Renal pelvis (tissue), 4 donors: ENCODE results near the gene KRTAP10-4. TPM values are rescaled to one million over a fixed set of nuclear protein-coding genes. Genes with fewer than 3 reads are reported as not detected.
A peak's percentile ranks its signal among the peaks of the same experiment; 100 is the strongest.
"Not testable (repeated sequence)": the region's sequence is repeated elsewhere in the genome, so short reads cannot be mapped to it uniquely, and the experiment has no call there.

Experiments
- DNase-seq: peaks from one replicate; pipeline ENCODE4 v3.0.0-alpha.2; 2013
- polyA plus RNA-seq, 3 donors: library from polyadenylated mRNA; unstranded; fragments of 120-200 nt; gene quantifications; one replicate each; pipeline ENCODE4 v1.2.1, GENCODE V29; 2013; ENCODE audit not compliant: insufficient read length in 3 of 3

The KRTAP10-4 gene
- polyA plus RNA-seq, 3 donors: not detected

DNA sequence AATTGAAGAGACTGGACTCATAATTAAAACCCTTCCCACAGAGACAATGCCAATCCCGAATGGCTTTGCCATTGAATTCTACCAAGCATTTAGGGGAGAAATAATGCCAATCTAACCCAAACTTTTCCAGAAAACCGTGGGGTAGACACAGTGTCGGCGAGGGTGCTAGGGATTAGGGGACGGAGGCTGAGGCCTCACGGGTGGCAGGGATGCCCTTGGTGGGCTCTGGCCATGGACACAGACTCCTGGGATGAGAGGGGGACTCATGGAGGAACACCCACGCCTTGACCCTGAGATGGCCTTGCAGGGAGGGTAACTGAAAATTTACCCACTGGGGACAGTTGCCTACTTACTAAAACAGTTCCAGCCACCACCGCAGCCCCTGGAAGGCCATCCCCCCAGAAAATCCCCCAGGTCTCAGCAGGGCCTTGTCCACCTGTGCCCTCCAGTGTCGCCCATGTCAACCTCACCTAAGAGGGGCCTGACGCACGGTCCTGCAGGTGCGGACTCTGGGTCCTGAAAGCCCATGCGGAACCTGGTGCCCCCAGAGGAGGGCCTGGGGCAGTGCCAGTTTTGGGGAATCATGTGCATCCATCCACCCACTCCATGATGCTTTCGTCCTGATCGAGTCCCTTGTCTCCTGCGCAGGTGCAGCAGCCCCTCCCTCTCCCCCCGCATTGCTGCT is 5.0 kb downstream of the KRTAP10-4 start:
- no peak for DNase-seq

DNA sequence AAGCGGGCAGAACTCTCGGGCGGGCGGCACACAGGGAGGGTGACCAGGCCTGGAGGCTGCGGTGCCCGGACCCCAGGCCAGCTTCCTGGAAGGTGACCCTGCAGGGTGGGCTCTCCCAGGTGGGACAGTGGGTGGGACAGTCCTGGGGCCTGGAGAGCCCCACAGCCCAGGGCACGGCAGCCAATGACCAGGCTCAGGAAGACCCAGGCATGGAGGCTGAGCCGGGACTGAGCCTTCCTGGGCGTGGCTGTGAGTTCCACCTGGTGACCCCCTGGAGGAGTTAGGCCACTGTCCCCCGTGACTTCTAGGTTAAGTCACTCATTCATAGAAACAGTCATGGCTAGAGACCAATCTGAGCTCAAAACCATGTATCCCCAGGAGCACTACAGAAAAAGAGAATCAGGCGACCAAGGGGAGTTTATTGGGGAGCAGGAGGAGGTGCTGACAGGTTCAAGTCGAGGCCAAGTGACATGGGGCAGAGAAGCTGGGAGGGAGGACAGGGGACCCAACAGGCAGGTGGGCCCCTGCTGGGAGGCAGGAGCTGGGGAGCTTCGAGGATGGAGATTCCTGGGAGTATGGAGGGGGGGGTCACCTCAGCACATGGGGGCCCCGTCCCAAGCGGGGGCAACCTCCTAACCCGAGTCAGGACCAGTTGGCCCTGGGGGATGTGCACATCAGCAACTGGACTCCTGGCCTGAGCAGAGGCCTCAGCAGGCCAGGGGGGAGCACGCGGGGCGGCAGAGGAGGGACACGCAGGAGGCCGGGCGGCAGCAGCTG is 5.7 kb downstream of the KRTAP10-4 start:
- no peak for DNase-seq

DNA sequence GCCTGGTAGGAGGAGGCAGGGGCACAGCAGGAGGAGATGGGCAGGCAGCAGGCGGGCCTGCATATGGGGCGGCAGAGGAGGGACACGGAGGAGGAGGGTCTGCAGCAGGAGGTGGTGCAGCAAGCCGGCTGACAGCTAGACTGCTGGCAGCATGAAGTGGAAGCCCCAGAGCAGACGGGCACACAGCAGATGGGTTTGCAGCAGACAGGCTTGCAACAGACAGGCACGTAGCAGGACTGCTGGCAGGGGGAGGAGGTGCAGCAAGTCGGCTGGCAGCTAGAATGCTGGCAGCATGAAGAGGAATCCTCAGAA is 6.3 kb downstream of the KRTAP10-4 start:
- DNase-seq: no peak

DNA sequence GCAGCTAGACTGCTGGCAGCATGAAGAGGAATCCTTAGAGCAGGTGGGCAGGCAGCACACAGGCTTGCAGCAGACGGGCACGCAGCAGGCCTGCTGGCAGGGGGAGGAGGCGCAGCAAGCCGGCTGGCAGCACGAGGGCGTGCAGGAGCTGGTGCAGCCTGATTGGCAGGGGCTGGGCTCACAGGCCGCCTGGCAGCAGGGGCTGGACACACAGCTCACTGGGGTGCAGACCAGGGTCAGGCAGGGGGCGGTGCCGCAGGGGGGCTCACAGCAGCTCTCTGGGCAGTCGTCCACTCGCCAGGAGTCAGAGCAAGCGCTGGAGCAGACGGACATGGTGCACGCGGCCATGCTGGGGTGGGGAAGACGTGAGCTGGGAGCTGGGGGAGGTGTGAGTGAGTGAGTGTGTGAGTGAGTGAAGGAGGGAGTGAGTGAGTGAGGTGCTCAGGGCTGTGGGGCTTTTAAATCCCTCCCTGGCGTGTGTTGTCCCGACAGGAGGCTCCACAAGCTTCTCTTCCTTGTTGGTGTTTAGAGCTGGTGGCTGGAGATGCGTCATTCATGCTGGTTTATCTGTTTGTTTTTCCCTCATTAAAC is 6.8 kb downstream of the KRTAP10-4 start, which contains the start of gene KRTAP10-5:
KRTAP10-5 (minus strand) TSS at position 374 of the 591 bp plus-strand sequence; CDS start at position 348, 26 bp downstream.
- DNase-seq: not testable (repeated sequence)

DNA sequence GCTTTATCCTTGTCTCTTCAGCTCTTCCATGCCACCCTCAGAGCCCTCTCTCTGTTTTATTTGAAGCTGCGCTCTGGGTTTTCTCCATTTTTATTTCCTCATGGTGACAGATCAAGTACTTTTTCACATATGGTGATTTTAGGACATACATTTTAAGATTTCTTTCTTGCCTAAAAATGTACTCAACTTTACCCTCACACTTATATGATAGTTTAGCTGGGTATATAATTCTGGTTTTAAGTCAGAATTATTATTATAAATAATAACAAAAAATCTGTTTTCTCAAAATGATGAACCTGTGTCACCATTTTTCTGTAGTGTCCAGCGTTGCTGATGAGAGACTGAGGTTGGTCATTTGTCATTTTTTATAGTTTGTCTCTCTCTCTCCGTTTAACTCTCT is 7.6 kb downstream of the KRTAP10-4 start:
- no peak for DNase-seq

DNA sequence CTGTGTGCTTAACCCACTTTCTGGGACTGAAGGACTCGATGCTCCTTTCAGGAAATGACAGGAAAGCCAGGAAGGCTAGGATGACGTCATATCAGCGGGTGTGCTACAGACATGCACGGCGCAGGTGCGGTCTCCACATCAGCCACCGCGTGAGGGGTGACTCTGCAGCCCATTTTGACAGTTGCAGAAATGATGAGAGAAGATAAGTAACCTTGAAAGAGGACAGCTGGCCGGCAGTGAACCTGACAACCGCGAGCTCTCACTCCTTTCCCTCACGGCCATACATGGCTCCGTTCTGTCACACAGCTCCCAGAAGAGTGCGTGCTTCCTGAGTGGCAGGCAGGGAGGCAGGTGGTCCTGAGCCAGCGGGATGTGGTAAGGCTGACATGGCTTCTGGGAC is 8.5 kb downstream of the KRTAP10-4 start:
- DNase-seq: no peak

DNA sequence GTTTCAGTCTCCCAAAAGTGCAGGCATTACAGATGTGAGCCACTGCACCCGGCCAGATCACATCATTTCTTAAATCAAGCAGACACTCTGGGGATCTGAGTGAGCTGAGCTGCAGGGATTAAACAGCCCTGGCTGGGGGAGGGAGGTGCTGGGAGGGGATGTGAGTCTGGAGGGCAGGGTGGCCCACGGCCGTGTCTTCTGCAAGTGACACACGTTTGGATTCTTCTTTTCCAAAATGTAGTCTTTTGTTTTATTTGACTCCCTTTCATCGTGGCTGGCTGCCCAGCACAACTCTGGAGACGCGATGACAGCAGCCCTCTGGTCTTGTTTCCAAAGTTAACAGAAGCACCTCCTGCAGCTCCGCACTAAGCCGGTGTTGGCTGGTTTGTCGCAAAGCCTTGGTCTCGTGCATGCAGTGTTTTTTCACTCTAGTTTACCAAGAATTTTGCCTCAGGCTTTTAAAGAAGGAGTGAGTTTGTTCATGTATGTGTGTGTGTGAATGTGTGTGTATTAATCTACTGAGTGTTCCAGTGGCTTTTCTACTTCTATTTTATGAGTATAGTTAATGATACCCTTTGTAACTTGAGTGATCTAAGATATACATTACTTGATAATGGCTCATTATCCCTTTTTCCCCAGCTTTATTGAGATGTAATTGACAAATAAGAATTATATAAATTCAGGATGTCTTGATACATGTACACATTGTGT is 9.7 kb downstream of the KRTAP10-4 start:
- DNase-seq: peak; percentile 39

DNA sequence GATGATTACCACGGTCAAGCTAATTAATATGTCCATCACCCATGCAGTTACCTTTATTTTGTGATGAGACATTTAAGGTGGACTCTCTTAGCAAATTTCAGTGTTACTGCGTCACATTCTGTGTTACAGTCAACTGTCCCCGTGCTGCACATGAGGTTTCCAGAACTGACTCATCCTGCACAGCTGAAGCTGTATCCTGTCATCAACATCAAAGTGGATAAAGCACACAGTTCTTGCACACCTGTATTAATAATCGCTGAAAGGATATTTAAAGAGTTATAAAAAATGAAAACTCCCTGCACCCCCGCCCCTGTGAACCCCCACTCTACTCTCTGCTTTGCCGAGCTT is 10.2 kb downstream of the KRTAP10-4 start:
- no peak for DNase-seq

DNA sequence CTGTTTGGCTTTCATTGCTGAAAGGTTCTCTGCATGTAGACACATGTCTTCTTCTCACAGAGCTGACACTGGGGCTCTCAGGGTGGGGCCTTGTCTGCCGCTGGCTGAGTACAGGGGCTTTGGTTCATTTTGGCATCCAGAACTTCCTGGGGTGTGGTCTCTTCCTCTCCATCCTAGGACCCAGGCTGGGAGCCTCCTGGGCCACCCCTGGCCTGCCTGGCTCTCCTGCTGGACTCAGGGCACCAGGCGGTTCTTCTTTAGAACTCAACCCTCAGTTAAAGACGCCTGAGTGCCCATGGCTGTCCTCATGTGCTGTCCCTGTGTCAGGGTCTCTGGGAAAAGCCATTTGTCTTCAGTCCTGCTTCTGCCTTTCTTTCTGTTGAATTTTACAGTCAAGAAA is 12.4 kb downstream of the KRTAP10-4 start:
- no peak for DNase-seq

DNA sequence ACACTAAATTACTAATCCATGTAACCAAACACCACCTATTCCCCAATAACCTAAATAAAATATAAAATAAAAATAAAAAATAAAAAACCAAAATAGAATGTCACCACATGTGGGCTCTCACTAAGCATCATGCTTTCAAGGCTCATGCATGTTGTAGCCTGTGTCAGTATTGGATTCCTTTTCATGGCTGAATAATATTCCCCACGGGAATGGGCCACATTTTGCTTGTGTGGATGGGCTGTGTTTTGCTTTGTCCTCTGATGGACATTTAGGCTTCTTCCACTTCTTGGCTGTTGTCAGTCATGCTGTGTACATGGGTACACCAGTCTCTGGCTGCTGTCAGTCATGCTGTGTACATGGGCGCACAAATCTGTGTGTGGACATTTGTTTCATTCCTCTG is 15.6 kb downstream of the KRTAP10-4 start:
- no peak for DNase-seq

DNA sequence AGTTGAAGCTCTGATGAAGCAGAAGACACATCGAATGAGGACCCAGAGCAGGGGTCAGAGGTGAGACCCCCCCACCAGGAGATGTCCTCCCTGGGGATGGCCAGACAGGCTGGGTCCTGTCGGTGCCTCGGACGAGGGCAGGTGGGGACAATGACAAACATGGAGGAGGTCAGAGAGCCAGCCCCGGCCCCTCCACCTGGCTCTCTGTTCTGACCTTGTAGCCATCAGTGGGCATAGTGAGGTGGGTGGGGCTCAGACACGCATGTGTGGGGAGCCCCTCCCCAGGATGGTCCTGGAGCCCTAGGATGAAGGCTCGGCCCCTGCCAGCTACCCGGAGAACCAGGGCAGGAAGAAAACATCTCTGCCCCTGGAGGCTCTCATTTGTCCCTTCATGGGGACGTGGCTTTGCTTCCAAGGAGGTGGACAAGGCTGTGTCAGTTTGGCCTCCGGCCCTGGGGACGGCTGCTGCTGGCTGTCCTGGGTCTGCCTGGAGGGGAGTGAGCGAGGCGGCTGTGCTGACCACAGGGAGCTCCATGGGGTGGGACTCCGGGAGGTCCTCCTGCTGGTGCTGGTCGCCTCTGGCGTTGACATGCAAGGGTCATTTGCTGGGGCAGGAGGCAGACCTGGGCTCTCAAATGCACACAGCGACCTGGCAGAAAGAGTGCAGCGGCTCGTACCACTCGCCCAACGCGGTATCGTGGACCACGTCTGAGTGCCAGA is 16.2 kb downstream of the KRTAP10-4 start:
- no peak for DNase-seq

DNA sequence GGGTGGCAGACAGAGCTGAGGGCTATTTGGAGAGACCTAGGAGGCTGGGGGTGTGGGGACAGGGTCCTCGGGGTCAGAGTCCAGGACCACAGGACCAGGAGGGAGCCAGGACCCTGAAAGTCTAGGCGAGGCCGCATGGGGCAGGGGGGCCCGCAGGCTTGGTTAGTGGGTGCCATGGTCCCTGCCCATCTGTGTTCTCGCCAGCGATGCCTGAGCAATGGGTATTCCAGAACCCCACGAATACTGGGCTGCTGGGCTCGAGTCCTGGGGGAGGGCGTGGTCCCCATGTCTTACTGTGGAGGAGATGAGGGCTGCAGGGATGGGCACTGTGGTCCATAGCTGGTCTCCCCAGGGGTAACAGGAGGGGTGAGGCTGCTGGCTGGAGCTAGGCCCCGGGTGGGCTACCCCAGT is 16.8 kb downstream of the KRTAP10-4 start:
- no peak for DNase-seq

DNA sequence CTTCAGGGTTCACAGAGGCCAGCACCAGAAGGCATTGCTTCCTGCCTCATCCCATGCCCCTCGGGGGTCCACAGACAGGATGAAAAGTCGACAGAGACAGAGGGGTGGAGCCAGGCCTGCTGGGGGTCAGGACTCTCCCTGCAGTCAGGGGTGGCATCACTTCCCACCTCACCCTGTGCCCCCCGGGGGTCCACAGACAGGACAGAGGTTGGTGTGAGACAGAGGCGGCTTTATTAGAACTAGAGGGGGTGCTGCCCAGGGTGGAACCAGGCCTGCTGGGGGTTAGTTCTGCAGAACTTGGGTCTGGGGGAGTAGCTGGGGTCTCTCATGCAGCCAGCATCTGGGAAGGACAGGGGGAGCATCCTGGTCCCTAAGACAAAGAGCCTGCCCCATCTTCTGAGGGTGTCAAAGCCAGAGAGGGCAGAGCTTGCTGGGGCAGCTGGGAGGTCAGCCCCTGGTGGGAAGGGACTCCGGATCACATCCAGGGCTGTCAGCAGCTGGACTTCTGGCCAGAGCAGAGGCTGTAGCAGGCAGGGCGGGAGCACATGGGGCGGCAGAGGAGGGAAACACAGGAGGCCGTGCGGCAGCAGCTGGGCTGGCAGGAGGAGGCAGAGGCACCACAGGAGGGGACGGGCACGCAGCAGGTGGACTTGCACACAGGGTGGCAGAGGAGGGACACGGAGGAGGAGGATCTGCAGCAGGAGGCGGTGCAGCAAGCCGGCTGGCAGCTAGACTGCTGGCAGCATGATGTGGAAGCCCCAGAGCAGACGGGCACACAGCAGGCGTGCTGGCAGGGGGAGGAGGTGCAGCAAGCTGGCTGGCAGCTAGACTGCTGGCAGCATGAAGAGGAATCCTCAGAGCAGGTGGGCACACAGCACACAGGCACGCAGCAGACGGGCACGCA is 17.6 kb downstream of the KRTAP10-4 start:
- not testable (repeated sequence) for DNase-seq

DNA sequence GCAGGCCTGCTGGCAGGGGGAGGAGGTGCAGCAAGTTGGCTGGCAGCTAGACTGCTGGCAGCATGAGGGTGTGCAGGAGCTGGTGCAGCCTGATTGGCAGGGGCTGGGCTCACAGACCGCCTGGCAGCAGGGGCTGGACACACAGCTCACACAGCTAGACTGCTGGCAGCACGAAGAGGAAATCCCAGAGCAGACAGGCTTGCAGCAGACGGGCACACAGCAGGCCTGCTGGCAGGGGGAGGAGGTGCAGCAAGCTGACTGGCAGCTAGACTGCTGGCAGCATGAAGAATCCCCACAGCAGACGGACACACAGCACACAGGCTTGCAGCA is 18.2 kb downstream of the KRTAP10-4 start:
- DNase-seq: not testable (repeated sequence)

DNA sequence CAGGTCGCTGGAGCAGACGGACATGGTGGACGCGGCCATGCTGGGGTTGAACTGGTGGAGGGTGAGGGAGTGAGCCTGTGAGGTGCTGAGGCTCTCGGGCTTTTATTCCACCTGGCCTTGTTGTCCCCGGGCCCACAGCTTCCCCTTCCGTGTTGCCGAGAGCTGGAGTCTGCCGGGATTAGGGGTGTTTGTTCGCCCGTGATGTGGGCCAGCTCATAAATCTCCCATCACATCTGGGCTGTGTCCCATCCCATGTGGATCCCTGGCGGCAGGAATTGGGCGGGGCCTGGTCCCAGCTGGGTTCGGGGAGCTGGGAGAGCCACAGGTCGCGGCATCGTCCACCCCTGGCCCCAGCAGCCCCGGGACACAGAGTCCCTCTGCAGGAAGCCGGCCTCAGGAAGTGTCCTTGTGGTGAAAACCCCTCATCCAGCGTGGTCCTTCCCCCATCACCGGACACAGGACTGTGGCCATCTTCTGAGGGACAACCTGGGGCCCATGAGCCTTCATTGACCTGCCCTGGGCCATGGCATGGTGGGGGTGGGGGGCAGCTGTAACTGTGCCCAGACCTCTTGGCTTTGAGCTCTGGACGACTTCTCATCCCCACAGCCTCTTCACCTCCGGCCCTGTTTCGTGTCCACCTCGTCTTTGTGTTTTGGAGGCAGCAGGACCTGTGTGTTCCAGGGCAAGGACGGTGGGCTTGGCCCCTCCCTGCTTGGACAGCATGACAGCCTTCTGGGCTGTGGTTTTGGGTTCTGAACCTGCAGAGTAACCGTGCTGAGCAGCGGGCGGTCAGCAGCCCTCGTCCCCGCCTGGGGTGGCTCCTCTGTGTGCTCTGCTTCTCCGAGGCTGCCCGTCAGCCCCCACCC is 19.1 kb downstream of the KRTAP10-4 start, which contains the start of gene KRTAP10-6:
KRTAP10-6 (minus strand) TSS at position 60 of the 866 bp plus-strand sequence; CDS start at position 39, 21 bp downstream.
- no peak for DNase-seq

DNA sequence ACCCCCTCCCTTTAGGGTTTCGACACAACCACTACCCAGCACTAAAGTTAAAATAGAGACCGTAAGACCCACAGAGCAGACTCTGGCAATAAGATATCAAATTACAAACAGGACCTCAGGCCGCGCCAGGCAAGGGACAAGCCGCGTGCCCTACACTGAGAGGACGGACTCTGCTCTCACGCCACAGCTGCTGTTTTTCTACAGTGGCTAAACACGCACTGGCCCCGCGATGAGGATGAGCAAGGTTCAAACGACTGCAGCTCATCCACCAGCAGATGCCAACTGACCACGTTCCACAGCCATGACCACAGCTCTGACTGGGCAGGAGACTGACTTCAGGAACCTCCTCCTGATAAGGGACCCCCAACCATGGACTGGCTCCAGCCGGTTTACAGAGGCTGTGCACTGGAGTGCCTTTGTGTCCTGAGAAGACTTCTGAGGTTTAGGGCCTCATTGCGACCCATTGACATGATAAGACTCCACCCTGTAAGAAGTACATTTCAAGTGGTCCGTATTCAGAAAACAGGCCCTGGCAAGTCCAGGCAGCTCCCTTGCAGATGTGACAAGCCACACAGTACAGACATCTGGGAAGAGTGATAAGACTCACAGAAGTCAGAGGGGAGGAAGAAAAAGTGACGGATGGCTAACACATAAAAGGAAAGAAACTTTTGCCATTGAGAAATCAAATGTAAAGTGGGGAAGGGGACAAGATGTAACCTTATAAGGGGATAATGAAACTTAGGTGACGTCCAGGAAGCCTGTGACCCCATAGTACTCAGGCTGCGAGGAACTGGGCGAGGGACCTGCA is 20.3 kb downstream of the KRTAP10-4 start:
- no peak for DNase-seq

DNA sequence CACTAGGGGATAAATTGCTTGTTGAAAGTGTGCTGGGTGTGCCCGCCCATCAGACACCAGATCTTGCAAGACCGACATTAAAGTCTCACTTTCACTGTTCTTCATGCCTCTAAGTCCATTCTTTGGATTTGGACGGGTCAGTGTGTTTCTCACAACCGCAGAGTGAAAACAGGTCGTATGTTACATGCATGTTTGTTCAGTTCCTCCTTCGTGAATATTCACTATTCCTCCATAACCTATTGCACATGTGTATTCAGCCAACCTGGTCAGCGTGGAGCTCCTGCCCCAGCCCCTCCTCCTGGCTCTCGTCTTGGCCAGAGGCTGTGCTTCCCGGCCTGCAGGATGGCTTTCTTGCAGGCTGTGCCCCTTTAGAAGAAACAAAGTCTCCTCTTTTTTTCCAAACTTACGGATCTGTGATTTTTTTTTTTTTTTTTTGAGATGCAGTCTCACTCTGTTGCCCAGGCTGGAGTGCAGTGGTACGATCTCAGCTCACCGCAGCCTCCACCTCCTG is 20.9 kb downstream of the KRTAP10-4 start:
- no peak for DNase-seq

DNA sequence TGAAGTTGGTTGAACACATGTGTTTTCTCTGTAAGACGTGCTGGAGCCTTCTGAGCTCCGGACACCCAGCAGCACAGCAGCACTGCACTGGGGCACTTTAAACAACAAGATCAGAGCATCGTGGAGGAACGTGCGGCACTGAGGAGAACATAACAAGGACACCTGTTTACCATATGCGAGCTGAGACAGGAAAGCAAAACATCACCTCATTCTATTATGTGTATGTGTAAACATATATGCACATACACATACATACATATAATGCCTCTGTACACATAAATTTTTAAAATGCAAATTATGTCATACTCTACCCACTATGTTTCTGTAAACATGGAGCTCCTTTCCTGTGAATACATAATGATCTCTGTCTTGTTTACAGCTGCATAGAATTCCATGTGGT is 22.0 kb downstream of the KRTAP10-4 start:
- no peak for DNase-seq
